SK-N-SH (cell line): ENCODE data around the gene MIPEP.

Experiments
- CTCF ChIP-seq: fragments of 200-600 bp; sonication (generic); IDR thresholded peaks from 2 replicates; pipeline ENCODE4 v1.6.1; 2017; ENCODE audit warnings: antibody characterized with exemption, mild to moderate bottlenecking, moderate library complexity
- EP300 ChIP-seq, 2 experiments: IDR thresholded peaks; 2 replicates each; pipeline versions ENCODE4 v1.4.0 to v1.6.1; 2012; ENCODE audit warnings: borderline replicate concordance in 1 of 2, low read depth in 1 of 2, low read length in 1 of 2
- POLR2AphosphoS5 ChIP-seq: IDR thresholded peaks from 2 replicates; pipeline ENCODE4 v1.6.1; 2012; ENCODE audit warnings: low read depth, low read length

- TF ChIP-seq EP300 (IDR thresholded peaks at IDR 0.05; ENCODE audit: borderline replicate concordance in 1 of 2, low read depth in 1 of 2, low read length in 1 of 2) = no peak
- no peak for TF ChIP-seq POLR2AphosphoS5
- TF ChIP-seq CTCF = no peak
Measured at GRCh38 chr13:23684647-23685046, 204.6 kb downstream of the MIPEP start.
